ENCODE results near the gene TRIP12. TPM values are rescaled to one million over a fixed set of nuclear protein-coding genes. Genes with fewer than 3 reads are reported as not detected.

TRIP12 gene
- total and polyA plus RNA-seq, 2 of the 8 experiments (the other 6 are each of a cell fraction or from before 2014, with no cell fraction given) = 23.1 to 174 TPM

- H3K9ac ChIP-seq (replicated peaks in 1 of 4; ENCODE audit: extremely low read depth in 1 of 4, low read depth in 3 of 4, low read length in 3 of 4) = no peak overlapping the region
- H4K91ac ChIP-seq (replicated peaks; ENCODE audit: insufficient read length, low read length) = no peak overlapping the region
- H3K27ac ChIP-seq (ENCODE audit: low read depth, low read length) = no peak overlapping the region
- no peaks in the 10 kb centered on the region for H3K23me2 ChIP-seq (ENCODE audit: low read depth, low read length)
- H3K4me1 ChIP-seq (replicated peaks in 1 of 4; ENCODE audit: control insufficient read depth in 3 of 4, insufficient read depth in 4 of 4, low read length in 3 of 4) = peaks cover 3 to 17% (median 13%) of the 10 kb centered on the region in 4 experiments; a peak in 5 of 7 replicates
- no peak overlapping the region for H3K56ac ChIP-seq (replicated peaks; ENCODE audit: insufficient read length, low read depth, low read length)
- no peak overlapping the region for H2BK20ac ChIP-seq (ENCODE audit: low read length)
- no peaks in the 10 kb centered on the region for H3K79me1 ChIP-seq (ENCODE audit: low read depth, low read length)
- no peaks in the 10 kb centered on the region for H4K20me1 ChIP-seq (replicated peaks in 1 of 2; ENCODE audit: control insufficient read depth in 1 of 2, insufficient read depth in 2 of 2, low read length in 2 of 2)
- DNase-seq (ENCODE audit: low read depth in 1 of 2, low spot score in 2 of 2) = no peak
- 0 out of 4 replicates have a peak overlapping the region, but pooled peaks of 1 of the 2 experiments have one; percentile 14 for H3K4me2 ChIP-seq (ENCODE audit: insufficient read depth in 1 of 2, low read depth in 2 of 2, low read length in 2 of 2)
- H2BK12ac ChIP-seq (ENCODE audit: low read depth, low read length) = no peak overlapping the region
- no peak overlapping the region for H2BK120ac ChIP-seq (replicated peaks; ENCODE audit: low read depth, low read length)
- no peaks in the 10 kb centered on the region for H3K9me3 ChIP-seq (ENCODE audit: insufficient read depth in 2 of 2, low read depth in 1 of 2, low read length in 1 of 2)
- H2AFZ ChIP-seq (ENCODE audit: low read length) = no peak overlapping the region
- WGBS, 2 experiments (ENCODE audit: extremely low coverage in 1 of 2, insufficient coverage in 1 of 2, insufficient read length in 1 of 2, insufficient replicate concordance in 2 of 2, low coverage in 1 of 2, low lambda C conversion rate in 2 of 2, missing lambda C conversion rate in 1 of 2) = 68% methylated on average over 1 of the region's 1 CpG; no CpG with 5 or more reads in 1 of the 2 experiments
- no peak overlapping the region for H3K23ac ChIP-seq (ENCODE audit: insufficient read length)
- peak overlapping the region; percentile 35 for H4K5ac ChIP-seq (ENCODE audit: insufficient read length, low read depth, low read length)
- H2BK5ac ChIP-seq (ENCODE audit: low read depth, low read length) = peak overlapping the region; percentile 84; the same call in 1 of the 2 replicates
- no peak overlapping the region for H3K4ac ChIP-seq (replicated peaks; ENCODE audit: insufficient read length, low read depth, low read length)
- H3K36me3 ChIP-seq (ENCODE audit: control insufficient read depth in 2 of 4, insufficient read depth in 4 of 4, low read length in 3 of 4) = peaks cover 0 to 51% (median 23%) of the 10 kb centered on the region in 4 experiments
- no peak for FAIRE-seq
- ChIA-PET POLR2A (ENCODE audit: partially characterized antibody) (interaction anchor here (0.6 kb wide), 1 partner anchor 571 kb away, joined by 3 read pairs; no protein-coding TSS in a partner anchor), CTCF (ENCODE audit: partially characterized antibody) (no interaction called here)
- no peaks in the 10 kb centered on the region for H3K27me3 ChIP-seq (replicated peaks in 1 of 4; ENCODE audit: control insufficient read depth in 3 of 4, extremely low read depth in 1 of 4, insufficient read depth in 3 of 4, low read length in 3 of 4)
- H3K4me3 ChIP-seq (ENCODE audit: extremely low read depth in 1 of 4, insufficient read depth in 2 of 4, low read depth in 3 of 4, low read length in 4 of 4) = peak overlapping the region in 1 of 4 experiments; percentile 19; a peak in 1 of 8 replicates
- H3K18ac ChIP-seq (ENCODE audit: extremely low read depth, low read length) = no peak overlapping the region; the same call in 1 of the 2 replicates
- no peak overlapping the region for H2AK5ac ChIP-seq (ENCODE audit: low read depth, low read length)
- no peak overlapping the region for H4K8ac ChIP-seq (ENCODE audit: extremely low read depth, insufficient read depth, low read length)
- H2BK15ac ChIP-seq (ENCODE audit: low read length) = no peak overlapping the region
- no peak overlapping the region for H3K14ac ChIP-seq (ENCODE audit: insufficient read length)
- H3K79me2 ChIP-seq (ENCODE audit: control insufficient read depth in 1 of 2, insufficient read depth in 2 of 2, low read length in 2 of 2) = no peaks in the 10 kb centered on the region
- no peak for TF ChIP-seq SP2 (IDR thresholded peaks at IDR 0.05; ENCODE audit: low read length)
- TF ChIP-seq E2F6 (IDR thresholded peaks at IDR 0.05) = no peak
- no peak for TF ChIP-seq MAX (IDR thresholded peaks at IDR 0.05)
- TF ChIP-seq CHD1 (IDR thresholded peaks at IDR 0.05; ENCODE audit: low read depth, low read length) = no peak
- no peak for TF ChIP-seq JUND (IDR thresholded peaks at IDR 0.05; ENCODE audit: low read length)
- TF ChIP-seq JUN (IDR thresholded peaks at IDR 0.05; ENCODE audit: low read depth, low read length) = no peak
These were observed 147.6 kb downstream of the TRIP12 start for GRCh38 chr2:229774237-229774636.
